GM06990 (cell line): Measurements from ENCODE around the gene FOCAD.

ENCODE experiments used
- DNase-seq: peaks from one replicate; pipeline ENCODE4 v3.0.0-alpha.2; 2011; ENCODE audit not compliant: insufficient read length; ENCODE audit errors: extremely low read depth
- H3K27me3 ChIP-seq: replicated peaks from 2 replicates; pipeline ENCODE4 v1.6.0; 2011; ENCODE audit warnings: low read length; ENCODE audit not compliant: control insufficient read depth, insufficient read depth
- H3K36me3 ChIP-seq: 2 replicates; pipeline ENCODE4 v1.5.1; 2011; ENCODE audit warnings: low read length; ENCODE audit not compliant: control insufficient read depth, insufficient read depth
- H3K4me3 ChIP-seq: replicated peaks from 2 replicates; pipeline ENCODE4 v1.5.1; 2011; ENCODE audit warnings: low read depth, mild to moderate bottlenecking, control low read depth, low read length
- TF ChIP-seq, protein P1 (sequence below): IDR thresholded peaks from 2 replicates; pipeline ENCODE4 v1.5.1; 2011; ENCODE audit warnings: low read length, control low read depth, mild to moderate bottlenecking, inconsistent platforms; ENCODE audit not compliant: insufficient read depth, poor library complexity, severe bottlenecking

The FOCAD gene

GRCh38 chr9:20835377-20836286 lies 151.6 kb downstream of the FOCAD start:
- TF ChIP-seq, protein P1, sequence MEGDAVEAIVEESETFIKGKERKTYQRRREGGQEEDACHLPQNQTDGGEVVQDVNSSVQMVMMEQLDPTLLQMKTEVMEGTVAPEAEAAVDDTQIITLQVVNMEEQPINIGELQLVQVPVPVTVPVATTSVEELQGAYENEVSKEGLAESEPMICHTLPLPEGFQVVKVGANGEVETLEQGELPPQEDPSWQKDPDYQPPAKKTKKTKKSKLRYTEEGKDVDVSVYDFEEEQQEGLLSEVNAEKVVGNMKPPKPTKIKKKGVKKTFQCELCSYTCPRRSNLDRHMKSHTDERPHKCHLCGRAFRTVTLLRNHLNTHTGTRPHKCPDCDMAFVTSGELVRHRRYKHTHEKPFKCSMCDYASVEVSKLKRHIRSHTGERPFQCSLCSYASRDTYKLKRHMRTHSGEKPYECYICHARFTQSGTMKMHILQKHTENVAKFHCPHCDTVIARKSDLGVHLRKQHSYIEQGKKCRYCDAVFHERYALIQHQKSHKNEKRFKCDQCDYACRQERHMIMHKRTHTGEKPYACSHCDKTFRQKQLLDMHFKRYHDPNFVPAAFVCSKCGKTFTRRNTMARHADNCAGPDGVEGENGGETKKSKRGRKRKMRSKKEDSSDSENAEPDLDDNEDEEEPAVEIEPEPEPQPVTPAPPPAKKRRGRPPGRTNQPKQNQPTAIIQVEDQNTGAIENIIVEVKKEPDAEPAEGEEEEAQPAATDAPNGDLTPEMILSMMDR, result no peak
- no peak for DNase-seq
- no peak overlapping the region for H3K4me3 ChIP-seq

GRCh38 chr9:20837166-20837565 lies 153.1 kb downstream of the FOCAD start:
- H3K27me3 ChIP-seq, result no peaks in the 10 kb centered on the region
- no peak overlapping the region for H3K4me3 ChIP-seq
- TF ChIP-seq, protein P1, result no peak
- no peak for DNase-seq
- H3K36me3 ChIP-seq, result no peaks in the 10 kb centered on the region

More at GRCh38 chr9:20835377-20836286, 151.6 kb downstream of the FOCAD start:
- H3K36me3 ChIP-seq, result no peaks in the 10 kb centered on the region
- H3K27me3 ChIP-seq, result no peaks in the 10 kb centered on the region

DNA sequence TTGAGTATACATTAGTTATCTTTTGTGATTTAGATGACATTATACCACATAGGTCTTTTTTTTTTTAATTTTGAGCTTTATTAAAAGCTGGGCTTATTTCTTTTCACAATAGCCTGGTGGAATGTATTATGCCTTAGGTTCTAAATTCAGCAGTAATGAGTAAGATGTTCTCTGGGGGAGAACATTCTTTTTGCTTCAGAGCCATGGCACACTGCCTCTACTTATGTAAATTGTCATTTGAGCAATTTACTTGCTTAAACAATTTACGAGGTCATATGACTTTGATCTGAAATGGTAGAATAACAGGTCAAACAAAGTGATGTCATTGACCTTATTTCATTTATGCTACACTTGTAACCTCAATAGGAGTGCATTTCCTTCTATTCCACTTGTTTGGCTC lies 154.2 kb downstream of the FOCAD start:
- H3K36me3 ChIP-seq, result no peaks in the 10 kb centered on the region
- no peaks in the 10 kb centered on the region for H3K27me3 ChIP-seq
- TF ChIP-seq, protein P1, result no peak
- no peak overlapping the region for H3K4me3 ChIP-seq
- DNase-seq, result no peak

DNA sequence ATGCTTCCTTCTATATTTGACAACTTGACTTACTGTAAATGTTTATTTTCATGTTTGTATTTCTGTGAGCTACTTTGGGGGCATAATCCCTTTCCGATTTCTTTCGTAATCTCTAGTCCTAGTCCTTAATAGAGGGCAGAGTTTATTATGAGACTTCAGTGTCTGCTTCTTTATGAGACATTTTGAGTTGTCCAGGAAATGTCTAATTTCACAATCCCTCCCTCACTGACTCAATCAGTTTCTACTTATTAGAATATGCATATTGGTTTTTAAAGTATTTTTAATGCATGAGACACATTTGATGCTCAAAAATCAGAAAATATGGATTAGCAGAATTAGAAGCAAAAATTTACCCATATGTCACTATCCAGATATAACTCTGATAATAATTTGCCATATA lies 160.9 kb downstream of the FOCAD start:
- TF ChIP-seq, protein P1, result no peak
- DNase-seq, result no peak
- Histone ChIP-seq H3K4me3 (no peak overlapping the region), H3K27me3 (no peaks in the 10 kb centered on the region), H3K36me3 (no peaks in the 10 kb centered on the region)

DNA sequence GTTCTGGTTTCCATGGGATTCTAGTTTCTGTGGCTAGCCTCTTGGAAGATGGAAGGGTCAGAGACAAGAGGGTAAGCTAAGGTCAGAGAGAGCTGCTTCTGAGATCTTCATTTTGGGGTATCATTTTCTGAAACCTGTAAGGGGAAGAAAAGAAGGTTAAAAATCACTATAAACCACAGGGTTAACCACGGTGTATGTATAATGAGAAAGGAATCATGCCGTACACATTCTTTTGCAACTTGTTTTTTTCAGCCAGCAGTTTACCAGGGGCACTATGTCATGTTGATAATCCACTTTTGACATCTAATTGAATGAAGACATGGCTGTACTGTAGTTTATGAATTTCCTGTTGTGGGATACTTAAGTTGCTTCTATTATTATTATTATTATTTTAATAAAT lies 164.4 kb downstream of the FOCAD start:
- H3K27me3 ChIP-seq, result no peaks in the 10 kb centered on the region
- DNase-seq, result no peak
- TF ChIP-seq, protein P1, result no peak
- H3K36me3 ChIP-seq, result no peaks in the 10 kb centered on the region
- H3K4me3 ChIP-seq, result no peak overlapping the region
